GM19455 (cell line): ENCODE results near the gene GRIK4.

Source experiments
- ATAC-seq: cut with Tn5 transposase; IDR thresholded peaks from one replicate; pipeline ENCODE4 v1.9.1; 2021; ENCODE audit not compliant: unreplicated experiment

The GRIK4 gene

GRCh38 chr11:120505801-120506425 is 5.6 kb upstream of the GRIK4 start:
- ATAC-seq: no peak

GRCh38 chr11:120509346-120510053 is 2.0 kb upstream of the GRIK4 start:
- no peak for ATAC-seq

- no peak for ATAC-seq
Observed at GRCh38 chr11:120510406-120511115, 987 bp upstream of the GRIK4 start.

GRCh38 chr11:120511820-120512738 is 531 bp downstream of the GRIK4 start:
- ATAC-seq: no peak

- no peak for ATAC-seq
Observed at GRCh38 chr11:120512739-120513435, 1.3 kb downstream of the GRIK4 start.

GRCh38 chr11:120513436-120514315 is 2.1 kb downstream of the GRIK4 start:
- no peak for ATAC-seq

GRCh38 chr11:120514541-120515121 is 3.1 kb downstream of the GRIK4 start:
- ATAC-seq: no peak

GRCh38 chr11:120515186-120515723 is 3.7 kb downstream of the GRIK4 start:
- ATAC-seq: no peak

GRCh38 chr11:120516461-120517389 is 5.2 kb downstream of the GRIK4 start:
- no peak for ATAC-seq

- no peak for ATAC-seq
Observed at GRCh38 chr11:120517390-120517761, 5.8 kb downstream of the GRIK4 start.

GRCh38 chr11:120517801-120518291 is 6.3 kb downstream of the GRIK4 start:
- no peak for ATAC-seq

- no peak for ATAC-seq
Observed at GRCh38 chr11:120518356-120518755, 6.8 kb downstream of the GRIK4 start.

GRCh38 chr11:120519474-120519873 is 7.9 kb downstream of the GRIK4 start:
- no peak for ATAC-seq

- no peak for ATAC-seq
Observed at GRCh38 chr11:120520091-120520822, 8.7 kb downstream of the GRIK4 start.

GRCh38 chr11:120521176-120521575 is 9.6 kb downstream of the GRIK4 start:
- no peak for ATAC-seq

GRCh38 chr11:120522021-120522420 is 10.5 kb downstream of the GRIK4 start:
- no peak for ATAC-seq

GRCh38 chr11:120522736-120523135 is 11.2 kb downstream of the GRIK4 start:
- ATAC-seq: no peak
